ENCODE data around the gene GCK. TPM values are rescaled to one million over a fixed set of nuclear protein-coding genes. Genes with fewer than 3 reads are reported as not detected.

Gene GCK
- total and polyA plus RNA-seq, 2 of the 13 experiments (the other 11 are each of a cell fraction or from before 2014, with no cell fraction given), result not detected

GRCh38 chr7:44109991-44110390 lies 79.2 kb downstream of the GCK start:
- ChIA-PET CTCF (ENCODE audit: low intra/inter-chr PET ratio, low total read pairs) (no interaction called here), POLR2A (interaction anchor here (2.3 kb wide), 1 partner anchor 9 kb away, joined by 5 read pairs; no protein-coding TSS in a partner anchor)
- intact Hi-C loops (cut with micrococcal nuclease; ENCODE audit: unreplicated experiment), result no loop called here
- FAIRE-seq (no peak), ATAC-seq (no peak), DNase-seq (ENCODE audit: low spot score) (no peak)
- Histone ChIP-seq H2AFZ (ENCODE audit: low read length) (no peak overlapping the region), H3K36me3 (replicated peaks in 1 of 2; ENCODE audit: control insufficient read depth in 1 of 2, insufficient read depth in 2 of 2, low read length in 2 of 2) (peaks cover 4 to 5% of the 10 kb centered on the region in 2 experiments; a peak in 2 of 5 replicates), H3K9ac (ENCODE audit: insufficient read depth, low read depth, low read length) (no peak overlapping the region), H3K27me3 (ENCODE audit: control insufficient read depth in 1 of 2, insufficient read depth in 2 of 2, low read length in 2 of 2) (peaks cover 9 to 35% of the 10 kb centered on the region in 2 experiments; a peak in 4 of 5 replicates), H3K79me2 (ENCODE audit: insufficient read depth, low read length) (no peaks in the 10 kb centered on the region), H3K4me3 (replicated peaks in 1 of 3; ENCODE audit: insufficient read depth in 1 of 3, low read depth in 2 of 3, low read length in 3 of 3) (no peak overlapping the region), H3K27ac (ENCODE audit: extremely low read length, insufficient read depth, low read length) (no peak overlapping the region), H3K4me1 (ENCODE audit: insufficient read depth, low read length) (no peaks in the 10 kb centered on the region), H3K9me3 (ENCODE audit: low read length) (no peaks in the 10 kb centered on the region), H3K4me2 (ENCODE audit: low read depth, low read length) (no peak overlapping the region), H4K20me1 (ENCODE audit: insufficient read depth, low read length) (no peaks in the 10 kb centered on the region)
- in situ Hi-C loops (cut with HindIII; ENCODE audit: extremely low pct_ligation_motif_present, low pct_unique_long_range_greater_than_20kb), result no loop called here
- WGBS (ENCODE audit: low lambda C conversion rate), result 80% methylated on average over 10 of the region's 18 CpGs
- TF ChIP-seq, protein P1, sequence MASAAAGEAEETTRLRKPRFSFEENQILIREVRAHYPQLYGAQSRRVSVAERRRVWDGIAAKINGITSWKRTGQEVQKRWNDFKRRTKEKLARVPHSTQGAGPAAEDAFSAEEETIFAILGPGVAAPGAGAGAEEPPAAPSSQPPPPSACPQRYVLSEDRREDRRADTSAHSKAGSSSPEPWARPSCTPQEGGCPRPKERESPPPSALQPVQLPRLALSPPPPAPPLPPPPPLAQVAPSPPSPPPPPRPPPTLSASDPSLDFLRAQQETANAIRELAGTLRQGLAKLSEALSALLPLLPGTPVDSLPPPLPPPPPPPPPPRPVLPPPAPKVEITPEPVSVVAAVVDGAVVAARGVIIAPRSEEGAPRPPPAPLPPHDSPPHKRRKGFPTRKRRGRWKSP (CRISPR knock-in tag; IDR thresholded peaks at IDR 0.05), result no peak
- TF ChIP-seq CSRNP2 (CRISPR knock-in tag; conservative IDR thresholded peaks at IDR 0.05; ENCODE audit: low read depth) (no peak), PPARG (CRISPR knock-in tag; conservative IDR thresholded peaks at IDR 0.05) (no peak), ZC3H4 (CRISPR knock-in tag; IDR thresholded peaks at IDR 0.05; ENCODE audit: borderline replicate concordance) (no peak), ZNF552 (CRISPR knock-in tag; IDR thresholded peaks at IDR 0.05; ENCODE audit: borderline replicate concordance) (no peak), HOXA7 (CRISPR knock-in tag; IDR thresholded peaks at IDR 0.05) (no peak), ZNF766 (CRISPR knock-in tag; IDR thresholded peaks at IDR 0.05; ENCODE audit: borderline replicate concordance) (no peak), ARHGAP35 (CRISPR knock-in tag; IDR thresholded peaks at IDR 0.05; ENCODE audit: borderline replicate concordance) (no peak), TBL1XR1 (IDR thresholded peaks at IDR 0.05; ENCODE audit: borderline replicate concordance, low read length, partially characterized antibody) (no peak)
- BruUV-seq (replicated peaks), result no TSS peak

Data from HepG2 (cell line).